ENCODE data around the gene RXRG.

- TF ChIP-seq EZH2phosphoT487 (IDR thresholded peaks at IDR 0.05; ENCODE audit: borderline replicate concordance) (no peak), ZBTB33 (IDR thresholded peaks at IDR 0.05; ENCODE audit: extremely low read depth, insufficient replicate concordance, low read length) (no peak), ZNF274 (IDR thresholded peaks at IDR 0.05; ENCODE audit: low read depth, low read length) (no peak), CTCF (IDR thresholded peaks at IDR 0.05 in 2 of 3, conservative IDR thresholded peaks at IDR 0.05 in 1 of 3; ENCODE audit: borderline replicate concordance in 1 of 3, insufficient read depth in 1 of 3, low read depth in 2 of 3, low read length in 2 of 3) (no peak), RAD21 (IDR thresholded peaks at IDR 0.05; ENCODE audit: low read depth) (no peak), ATF3 (IDR thresholded peaks at IDR 0.05) (no peak; the same call in 1 of the 2 replicates), YY1 (IDR thresholded peaks at IDR 0.05; ENCODE audit: extremely low read depth, insufficient replicate concordance, low read depth, low read length) (peak; percentile 54), POLR2A (IDR thresholded peaks at IDR 0.05; ENCODE audit: borderline replicate concordance, extremely low read depth, insufficient read depth, insufficient read length) (no peak), CEBPB (IDR thresholded peaks at IDR 0.05; ENCODE audit: low read depth) (0 out of 2 replicates have a peak, but pooled peaks have one; percentile 25), JUND (IDR thresholded peaks at IDR 0.05) (peak; percentile 59), POLR2AphosphoS5 (IDR thresholded peaks at IDR 0.05; ENCODE audit: low read depth, low read length) (peak; percentile 38; the same call in 1 of the 2 replicates), SIN3A (IDR thresholded peaks at IDR 0.05; ENCODE audit: low read depth) (peak; percentile 26; the same call in 1 of the 2 replicates), CBX3 (IDR thresholded peaks at IDR 0.05; ENCODE audit: low read depth) (peak; percentile 73)
These were observed 80.3 kb downstream of the RXRG start for GRCh38 chr1:165364568-165365133.

All from HCT116 (cell line).